Activated CD8-positive, alpha-beta memory T cell treated with anti-CD3 and anti-CD28 coated beads for 36 hours (primary cell): ENCODE measurements around the gene EIF3CL. TPM values are rescaled to one million over a fixed set of nuclear protein-coding genes. Genes with fewer than 3 reads are reported as not detected.
"Not testable (repeated sequence)": the region's sequence is repeated elsewhere in the genome, so short reads cannot be mapped to it uniquely, and the experiment has no call there.

ENCODE experiments used
- CTCF ChIA-PET: fragments of 350-600 bp; sonication (Branson Sonifier 250); formaldehyde crosslinking; loops from one replicate; lab custom pipeline; 2021; ENCODE audit warnings: antibody characterized with exemption; lab: Charles Lee
- POLR2A ChIA-PET: fragments of 350-600 bp; sonication (Branson Sonifier 250); formaldehyde crosslinking; loops from one replicate; lab custom pipeline; 2021; ENCODE audit warnings: antibody characterized with exemption; lab: Charles Lee
- total RNA-seq, 2 experiments: library from RNA; stranded (reverse); gene quantifications; one replicate each; pipeline ENCODE4 v1.2.3, GENCODE V29; 2021

Gene EIF3CL
- total RNA-seq, 2 experiments from 2014 or later: 36.6 to 55.3 TPM

GRCh38 chr16:28363408-28363807 lies 40.2 kb downstream of the EIF3CL start, which contains the start of gene NPIPB6:
TSS of gene NPIPB6 (minus strand) at chr16:28363508. CDS start at chr16:28362822, 686 bp downstream.
- POLR2A ChIA-PET, CTCF ChIA-PET: not testable (repeated sequence)

DNA sequence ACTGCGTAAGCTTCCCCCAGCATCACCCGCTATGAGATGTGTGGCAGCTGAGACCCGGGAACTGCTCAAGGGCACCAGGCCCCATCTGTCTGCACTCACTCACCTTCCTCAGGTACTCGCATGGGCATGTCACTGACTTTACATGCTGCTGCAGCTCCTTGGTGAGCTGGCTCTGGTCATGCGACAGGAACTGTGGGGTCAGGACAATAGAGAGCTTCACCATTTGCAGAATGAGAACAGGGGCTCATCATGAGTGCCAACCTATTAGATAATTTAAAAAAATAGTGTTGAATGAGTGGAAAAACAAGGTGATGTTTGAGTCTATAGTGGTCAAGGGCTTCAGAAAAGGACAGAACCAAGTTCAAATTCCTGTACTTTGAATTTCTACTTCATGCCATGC lies 41.0 kb downstream of the EIF3CL start:
- CTCF ChIA-PET, POLR2A ChIA-PET: not testable (repeated sequence)

GRCh38 chr16:28338230-28338629 lies 65.4 kb downstream of the EIF3CL start:
- CTCF ChIA-PET, POLR2A ChIA-PET: not testable (repeated sequence)

DNA sequence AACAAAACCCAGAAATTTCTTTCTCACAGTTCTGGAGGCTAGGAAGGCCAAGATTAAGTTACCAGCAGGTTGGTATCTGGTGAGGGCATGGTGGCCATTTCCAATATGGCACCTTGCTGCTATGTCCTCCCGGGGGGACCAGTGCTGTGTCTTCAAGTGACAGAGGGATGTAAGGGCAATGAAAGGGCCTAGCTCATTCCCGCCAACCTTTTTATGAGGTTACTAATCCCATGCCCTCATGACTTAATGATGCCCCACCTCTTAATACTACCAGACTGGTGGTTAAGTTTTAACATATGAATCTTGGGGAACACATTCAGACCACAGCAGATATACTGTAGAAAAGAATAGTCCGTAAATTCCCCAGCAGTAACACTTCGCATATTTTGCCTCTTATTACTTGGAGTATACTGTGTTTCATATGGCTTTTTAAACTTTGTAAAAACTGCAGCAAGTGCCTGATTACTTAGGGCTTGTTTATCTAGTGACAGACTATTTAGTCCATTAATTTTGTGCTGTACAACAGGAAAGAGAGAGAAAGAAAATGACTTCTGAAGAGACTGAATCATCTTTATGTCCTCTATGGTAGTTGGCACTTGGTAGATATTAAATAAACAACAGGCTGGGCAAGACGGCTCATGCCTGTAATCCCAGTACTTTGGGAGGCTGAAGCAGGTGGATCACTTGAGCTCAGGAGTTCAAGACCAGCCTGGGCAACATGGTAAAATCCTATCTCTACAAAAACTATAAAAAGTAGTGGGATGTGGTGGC lies 66.5 kb downstream of the EIF3CL start:
- CTCF ChIA-PET, POLR2A ChIA-PET: not testable (repeated sequence)

DNA sequence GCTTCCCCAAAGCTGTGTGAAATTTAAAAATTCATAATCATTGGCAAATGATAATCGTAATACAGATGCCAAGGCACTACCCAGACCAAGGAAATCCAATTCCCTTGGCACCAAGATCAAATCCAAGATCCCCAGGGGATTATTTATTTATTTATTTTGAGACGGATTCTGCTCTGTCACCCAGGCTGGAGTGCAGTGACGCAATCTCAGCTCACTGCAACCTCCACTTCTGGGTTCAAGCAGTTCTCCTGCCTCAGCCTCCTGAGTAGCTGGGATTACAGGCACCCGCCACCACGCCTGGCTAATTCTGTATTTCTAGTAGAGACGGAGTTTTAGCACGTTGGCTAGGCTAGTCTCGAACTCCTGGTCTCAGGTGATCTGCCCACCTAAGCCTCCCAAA lies 68.0 kb downstream of the EIF3CL start:
- POLR2A ChIA-PET, CTCF ChIA-PET: not testable (repeated sequence)

GRCh38 chr16:28332632-28333031 lies 71.0 kb downstream of the EIF3CL start:
- CTCF ChIA-PET, POLR2A ChIA-PET: not testable (repeated sequence)

DNA sequence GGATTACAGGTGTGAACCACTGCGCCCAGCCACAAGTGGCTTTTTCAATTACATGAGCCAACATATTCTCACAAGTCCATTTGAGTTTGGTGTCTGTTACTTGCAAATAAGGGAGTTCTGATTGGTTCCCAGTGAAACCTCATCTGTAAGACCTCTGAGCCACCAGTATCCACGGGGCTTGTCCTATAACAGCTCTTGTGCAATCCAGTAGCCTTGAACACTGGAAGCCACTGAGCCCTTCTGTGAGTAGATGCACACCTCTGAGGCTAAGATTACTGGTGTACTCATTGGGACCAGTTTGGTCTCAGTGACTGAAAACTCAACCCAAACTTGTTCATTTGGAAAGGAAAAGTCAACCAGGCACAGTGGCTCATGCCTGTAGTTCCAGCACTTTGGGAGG lies 72.7 kb downstream of the EIF3CL start:
- POLR2A ChIA-PET, CTCF ChIA-PET: not testable (repeated sequence)

GRCh38 chr16:28330232-28330631 lies 73.4 kb downstream of the EIF3CL start:
- CTCF ChIA-PET, POLR2A ChIA-PET: not testable (repeated sequence)

Other genes starting within 250 kb of the EIF3CL start
- 100 to 1,000 TPM; 224 to 228 TPM for gene XPO6, start 191.9 kb downstream of the EIF3CL start, total RNA-seq
- 1 to 10 TPM; 2.6 to 2.7 TPM for gene SBK1, start 111.3 kb downstream of the EIF3CL start, total RNA-seq
- gene NPIPB6, start 40.3 kb downstream of the EIF3CL start, total RNA-seq: 1 to 10 TPM; 1.1 to 2.1 TPM
- gene NPIPB7, start 68.5 kb upstream of the EIF3CL start, total RNA-seq: under 1 TPM in 1 of 2 experiments, not detected in 1; 0.25 TPM
- 10 to 100 TPM; 35.9 to 39.7 TPM for gene CLN3, start 88.2 kb upstream of the EIF3CL start, total RNA-seq
- gene APOBR, start 90.8 kb upstream of the EIF3CL start, total RNA-seq: 1 to 10 TPM; 8.2 to 8.4 TPM
- not detected for gene IL27, start 103.0 kb upstream of the EIF3CL start, total RNA-seq
- not detected for gene NUPR1, start 135.1 kb upstream of the EIF3CL start, total RNA-seq
- gene SGF29, start 150.1 kb upstream of the EIF3CL start, total RNA-seq: 10 to 100 TPM; 29.6 to 33.0 TPM
- under 1 TPM; 0.23 to 0.36 TPM for gene SULT1A2, start 193.2 kb upstream of the EIF3CL start, total RNA-seq
- gene SULT1A1, start 206.2 kb upstream of the EIF3CL start, total RNA-seq: 10 to 100 TPM in 1 of 2 experiments, 1 to 10 TPM in 1; 8.7 to 10.0 TPM
- gene NPIPB8, start 234.2 kb upstream of the EIF3CL start, total RNA-seq: 1 to 10 TPM in 1 of 2 experiments, under 1 TPM in 1; 0.90 to 1.1 TPM